OCI-LY3 (cell line): Measurements from ENCODE around the gene CCDC201.

Experiments used
- EZH2phosphoT487 ChIP-seq: fragments of 200-600 bp; shearing (Covaris generic); IDR thresholded peaks from 2 replicates; pipeline ENCODE4 v1.6.1; 2018; ENCODE audit warnings: antibody characterized with exemption, mixed run types, low read depth
- TF ChIP-seq, protein P1 (sequence below): fragments of 200-600, 300-600 bp; sonication (generic); IDR thresholded peaks from 2 replicates; pipeline ENCODE4 v1.5.1; 2014; ENCODE audit warnings: antibody characterized with exemption, low read length, low read depth

- TF ChIP-seq, protein P1, sequence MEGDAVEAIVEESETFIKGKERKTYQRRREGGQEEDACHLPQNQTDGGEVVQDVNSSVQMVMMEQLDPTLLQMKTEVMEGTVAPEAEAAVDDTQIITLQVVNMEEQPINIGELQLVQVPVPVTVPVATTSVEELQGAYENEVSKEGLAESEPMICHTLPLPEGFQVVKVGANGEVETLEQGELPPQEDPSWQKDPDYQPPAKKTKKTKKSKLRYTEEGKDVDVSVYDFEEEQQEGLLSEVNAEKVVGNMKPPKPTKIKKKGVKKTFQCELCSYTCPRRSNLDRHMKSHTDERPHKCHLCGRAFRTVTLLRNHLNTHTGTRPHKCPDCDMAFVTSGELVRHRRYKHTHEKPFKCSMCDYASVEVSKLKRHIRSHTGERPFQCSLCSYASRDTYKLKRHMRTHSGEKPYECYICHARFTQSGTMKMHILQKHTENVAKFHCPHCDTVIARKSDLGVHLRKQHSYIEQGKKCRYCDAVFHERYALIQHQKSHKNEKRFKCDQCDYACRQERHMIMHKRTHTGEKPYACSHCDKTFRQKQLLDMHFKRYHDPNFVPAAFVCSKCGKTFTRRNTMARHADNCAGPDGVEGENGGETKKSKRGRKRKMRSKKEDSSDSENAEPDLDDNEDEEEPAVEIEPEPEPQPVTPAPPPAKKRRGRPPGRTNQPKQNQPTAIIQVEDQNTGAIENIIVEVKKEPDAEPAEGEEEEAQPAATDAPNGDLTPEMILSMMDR = no peak
- TF ChIP-seq EZH2phosphoT487 = no peak
Observed at GRCh38 chr7:45874408-45875131, 1.7 kb upstream of the CCDC201 start.
